Parathyroid adenoma (tissue), 2 donors: Measurements from ENCODE around the gene AHDC1.

Experiments used
- H2AFZ ChIP-seq: fragments of 300-600 bp; sonication (generic); one replicate; pipeline ENCODE4 v1.7.0; 2017; ENCODE audit warnings: antibody characterized with exemption, mild to moderate bottlenecking
- H3K27ac ChIP-seq: fragments of 300-600 bp; sonication (generic); one replicate; pipeline ENCODE4 v1.7.0; 2017
- H3K27me3 ChIP-seq: fragments of 300-600 bp; sonication (generic); one replicate; pipeline ENCODE4 v1.7.0; 2017; ENCODE audit warnings: low read length; ENCODE audit not compliant: control insufficient read depth, insufficient read depth
- H3K36me3 ChIP-seq: fragments of 300-600 bp; sonication (generic); one replicate; pipeline ENCODE4 v1.7.0; 2017; ENCODE audit warnings: low read length; ENCODE audit not compliant: control insufficient read depth, insufficient read depth
- H3K4me1 ChIP-seq: fragments of 300-600 bp; sonication (generic); one replicate; pipeline ENCODE4 v1.7.0; 2017; ENCODE audit warnings: control low read depth
- H3K4me2 ChIP-seq: fragments of 300-600 bp; sonication (generic); one replicate; pipeline ENCODE4 v1.7.0; 2017; ENCODE audit warnings: low read length
- H3K4me3 ChIP-seq: fragments of 300-600 bp; sonication (generic); one replicate; pipeline ENCODE4 v1.7.0; 2017; ENCODE audit warnings: low read depth, low read length
- H3K79me2 ChIP-seq: fragments of 300-600 bp; sonication (generic); one replicate; pipeline ENCODE4 v1.7.0; 2017; ENCODE audit warnings: control low read depth
- H3K9ac ChIP-seq: fragments of 300-600 bp; sonication (generic); one replicate; pipeline ENCODE4 v1.7.0; 2017; ENCODE audit warnings: mild to moderate bottlenecking
- H3K9me3 ChIP-seq: fragments of 300-600 bp; sonication (generic); one replicate; pipeline ENCODE4 v1.7.0; 2017; ENCODE audit warnings: low read length; ENCODE audit not compliant: control insufficient read depth
- CTCF ChIP-seq: fragments of 300-600 bp; sonication (generic); IDR thresholded peaks from one replicate; pipeline ENCODE4 v1.7.0; 2017; ENCODE audit warnings: antibody characterized with exemption, mild to moderate bottlenecking
- donor health status: primary hyperparathyroidism.

The AHDC1 gene

GRCh38 chr1:27574871-27575831 is 28.8 kb downstream of the AHDC1 start:
- peaks cover 28% of the 10 kb centered on the region for H3K4me1 ChIP-seq
- no peaks in the 10 kb centered on the region for H3K79me2 ChIP-seq
- H3K9me3 ChIP-seq = no peaks in the 10 kb centered on the region
- H2AFZ ChIP-seq = peak overlapping the region; percentile 64
- TF ChIP-seq CTCF = peak; percentile 28
- H3K4me3 ChIP-seq = peak overlapping the region; percentile 50
- no peak overlapping the region for H3K9ac ChIP-seq
- no peaks in the 10 kb centered on the region for H3K27me3 ChIP-seq
- peak overlapping the region; percentile 61 for H3K27ac ChIP-seq
- peak overlapping the region; percentile 71 for H3K4me2 ChIP-seq
- no peaks in the 10 kb centered on the region for H3K36me3 ChIP-seq

- no peak for TF ChIP-seq CTCF
- H3K9ac ChIP-seq = no peak overlapping the region
- H3K36me3 ChIP-seq = no peaks in the 10 kb centered on the region
- no peaks in the 10 kb centered on the region for H3K9me3 ChIP-seq
- H3K4me3 ChIP-seq = peak overlapping the region; percentile 50
- no peaks in the 10 kb centered on the region for H3K27me3 ChIP-seq
- H3K27ac ChIP-seq = peak overlapping the region; percentile 61
- H3K4me2 ChIP-seq = no peak overlapping the region
- H3K79me2 ChIP-seq = no peaks in the 10 kb centered on the region
- no peak overlapping the region for H2AFZ ChIP-seq
- peaks cover 30% of the 10 kb centered on the region for H3K4me1 ChIP-seq
These were observed 29.8 kb downstream of the AHDC1 start for GRCh38 chr1:27574001-27574781.

GRCh38 chr1:27572679-27573426 is 31.1 kb downstream of the AHDC1 start:
- peak overlapping the region; percentile 32 for H3K27ac ChIP-seq
- no peaks in the 10 kb centered on the region for H3K27me3 ChIP-seq
- no peak overlapping the region for H2AFZ ChIP-seq
- no peak overlapping the region for H3K9ac ChIP-seq
- H3K9me3 ChIP-seq = no peaks in the 10 kb centered on the region
- H3K36me3 ChIP-seq = no peaks in the 10 kb centered on the region
- H3K4me3 ChIP-seq = no peak overlapping the region
- peak overlapping the region; percentile 2 for H3K4me2 ChIP-seq
- H3K79me2 ChIP-seq = no peaks in the 10 kb centered on the region
- no peak for TF ChIP-seq CTCF
- H3K4me1 ChIP-seq = peaks cover 35% of the 10 kb centered on the region

- H3K4me1 ChIP-seq = peaks cover 36% of the 10 kb centered on the region
- no peaks in the 10 kb centered on the region for H3K9me3 ChIP-seq
- H3K9ac ChIP-seq = no peak overlapping the region
- no peaks in the 10 kb centered on the region for H3K79me2 ChIP-seq
- no peak overlapping the region for H3K4me3 ChIP-seq
- peak overlapping the region; percentile 32 for H3K27ac ChIP-seq
- no peak for TF ChIP-seq CTCF
- peak overlapping the region; percentile 2 for H3K4me2 ChIP-seq
- H2AFZ ChIP-seq = no peak overlapping the region
- no peaks in the 10 kb centered on the region for H3K36me3 ChIP-seq
- H3K27me3 ChIP-seq = no peaks in the 10 kb centered on the region
These were observed 31.8 kb downstream of the AHDC1 start for GRCh38 chr1:27572019-27572678.
